Activated gamma-delta T cell (primary cell): Measurements from ENCODE around the gene MIA.
"Not testable (repeated sequence)": the region's sequence is repeated elsewhere in the genome, so short reads cannot be mapped to it uniquely, and the experiment has no call there.

Experiments used
- DNase-seq: peaks from one replicate; lab custom pipeline; 2025; lab: John Stamatoyannopoulos, UW

The MIA gene

DNA sequence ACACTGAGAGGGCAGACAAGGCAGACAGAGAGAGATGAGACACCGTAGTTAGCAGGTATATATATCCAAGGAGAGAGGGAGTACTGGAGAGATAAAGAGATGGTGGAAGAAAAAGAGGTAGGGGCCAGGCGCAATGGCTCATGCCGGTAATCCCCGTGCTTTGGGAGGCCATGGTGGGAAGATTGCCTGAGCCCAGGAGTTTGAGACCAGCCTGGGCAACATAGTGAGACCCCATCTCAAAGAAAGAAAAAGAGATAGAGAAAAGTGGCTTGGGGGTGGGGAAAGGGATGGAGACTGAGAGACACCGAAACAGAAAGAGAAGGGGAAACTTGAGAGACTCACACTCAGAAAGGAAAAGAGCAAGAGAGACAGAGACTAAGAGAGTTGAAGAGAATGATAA lies 5.3 kb downstream of the MIA start:
- no peak for DNase-seq

GRCh38 chr19:40781140-40781539 lies 5.8 kb downstream of the MIA start:
- no peak for DNase-seq

DNA sequence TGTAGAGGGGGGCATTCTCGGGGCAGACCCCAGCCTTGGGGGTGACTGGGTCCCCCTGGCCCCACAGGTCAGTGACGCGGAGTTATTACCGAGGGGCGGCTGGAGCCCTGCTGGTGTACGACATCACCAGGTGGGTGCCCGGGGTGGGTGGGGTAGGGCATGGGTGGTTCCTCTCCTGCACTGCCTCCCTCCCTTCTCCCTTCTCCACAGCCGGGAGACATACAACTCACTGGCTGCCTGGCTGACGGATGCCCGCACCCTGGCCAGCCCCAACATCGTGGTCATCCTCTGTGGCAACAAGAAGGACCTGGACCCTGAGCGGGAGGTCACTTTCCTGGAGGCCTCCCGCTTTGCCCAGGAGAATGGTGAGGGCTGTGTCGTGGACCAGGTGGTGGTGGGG lies 8.4 kb downstream of the MIA start:
- DNase-seq: no peak

- DNase-seq: not testable (repeated sequence)
These were observed 8.8 kb downstream of the MIA start for GRCh38 chr19:40784146-40784545.

DNA sequence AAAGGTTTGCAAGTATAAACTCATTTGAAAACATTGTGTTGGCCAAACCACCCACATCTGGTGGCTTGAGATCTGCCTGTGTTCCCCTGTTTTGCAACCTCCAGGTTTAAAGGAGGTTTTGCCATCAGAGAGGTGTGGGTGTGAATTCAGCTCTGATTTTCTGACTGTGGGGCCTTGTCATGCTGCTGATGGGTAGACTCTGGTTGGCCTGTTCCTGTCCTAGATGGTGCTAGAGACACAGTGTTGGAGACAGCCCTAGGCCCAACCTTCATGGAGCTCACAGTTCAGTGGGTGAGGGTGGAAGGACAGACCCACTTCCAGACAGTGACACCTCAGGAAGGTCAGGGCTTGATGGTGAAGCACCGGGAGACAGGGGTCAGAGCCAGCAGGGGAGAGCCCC lies 10.2 kb downstream of the MIA start:
- DNase-seq: no peak

DNA sequence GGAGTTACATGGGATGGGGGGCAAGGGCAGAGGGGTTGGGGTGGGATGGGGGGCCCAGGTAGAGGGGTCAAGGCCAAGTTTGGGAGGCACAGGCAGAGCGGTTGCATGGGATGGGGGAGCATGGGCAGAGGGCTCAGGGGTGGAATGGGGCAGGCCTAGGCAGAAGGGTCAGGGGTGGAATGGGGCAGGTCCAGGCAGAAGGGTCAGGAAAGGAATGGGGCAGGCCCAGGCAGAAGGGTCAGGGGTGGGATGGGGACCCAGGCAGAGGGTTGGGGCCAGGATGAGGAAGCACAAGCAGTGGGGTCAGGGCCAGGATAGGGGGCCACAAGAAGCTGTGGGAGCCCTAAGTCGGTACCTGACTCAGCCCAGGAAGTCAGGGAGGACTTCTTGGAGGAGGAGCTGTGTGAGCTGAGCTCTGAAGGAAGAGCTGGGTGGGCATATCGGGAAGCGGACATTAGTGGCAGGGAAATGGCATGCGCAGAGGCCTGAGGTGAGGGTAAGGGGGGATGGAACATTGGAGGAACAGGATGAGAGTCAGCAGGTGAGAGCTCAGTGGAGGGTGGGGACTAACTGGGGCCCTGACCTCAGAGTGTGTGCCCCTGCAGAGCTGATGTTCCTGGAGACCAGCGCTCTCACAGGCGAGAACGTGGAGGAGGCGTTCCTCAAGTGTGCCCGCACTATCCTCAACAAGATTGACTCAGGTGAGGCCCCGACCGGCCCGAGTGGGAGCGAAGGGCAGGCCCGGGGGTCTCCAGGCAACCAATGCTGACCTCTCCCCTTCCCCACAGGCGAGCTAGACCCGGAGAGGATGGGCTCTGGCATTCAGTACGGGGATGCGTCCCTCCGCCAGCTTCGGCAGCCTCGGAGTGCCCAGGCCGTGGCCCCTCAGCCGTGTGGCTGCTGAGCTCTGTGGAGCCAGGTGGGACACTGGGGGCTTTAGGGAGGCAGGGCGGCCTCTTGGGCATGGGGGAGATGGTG lies 11.0 kb downstream of the MIA start:
- no peak for DNase-seq

DNA sequence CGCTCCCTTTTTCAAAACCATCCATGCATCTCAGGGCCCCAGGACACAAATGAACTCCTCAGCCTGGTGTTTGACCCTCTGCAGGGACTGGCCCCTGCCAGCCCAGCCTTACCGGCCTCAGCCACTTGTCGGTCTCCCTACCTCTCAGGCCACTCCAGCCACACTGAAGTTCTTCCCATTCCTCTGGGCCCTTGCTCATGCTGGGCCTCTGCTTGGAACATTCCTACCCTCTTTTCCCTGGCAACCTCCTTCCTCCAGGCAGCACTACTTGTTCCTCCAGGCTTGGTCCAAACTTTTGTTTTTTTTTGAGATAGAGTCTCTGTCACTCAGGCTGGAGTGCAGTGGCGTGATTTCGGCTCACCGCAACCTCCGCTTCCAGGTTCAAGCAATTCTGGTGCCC lies 16.0 kb downstream of the MIA start:
- no peak for DNase-seq

DNA sequence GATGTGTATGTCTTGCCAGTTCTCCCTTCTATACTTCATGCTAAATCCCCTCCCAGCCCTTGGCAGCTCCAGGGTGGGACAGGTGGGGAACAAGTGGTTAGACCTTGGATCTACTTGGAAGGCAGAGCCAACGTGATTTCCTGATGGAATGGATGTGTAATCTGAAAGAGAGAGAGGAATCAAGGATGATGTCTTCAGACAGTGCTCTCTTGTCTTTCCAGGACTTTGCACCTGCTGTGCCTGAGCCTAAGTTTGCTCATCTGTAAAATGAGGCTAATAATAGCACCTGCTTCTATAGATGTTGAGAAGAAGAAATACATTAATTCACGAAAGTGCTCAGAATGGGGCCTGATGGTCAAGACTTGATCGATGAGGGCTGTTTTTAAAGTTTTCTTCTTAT lies 16.7 kb downstream of the MIA start:
- DNase-seq: no peak

- DNase-seq: no peak
These were observed 22.0 kb downstream of the MIA start for GRCh38 chr19:40797166-40797962.

- DNase-seq: peak; percentile 42
These were observed 22.8 kb downstream of the MIA start for GRCh38 chr19:40797963-40798682.

GRCh38 chr19:40798683-40799557 lies 23.6 kb downstream of the MIA start, which contains the start of gene EGLN2:
Gene EGLN2 (plus strand): TSS chr19:40799191. CDS start chr19:40800573, 1,382 bp downstream.
- DNase-seq: peak; percentile 100

- peak; percentile 33 for DNase-seq
These were observed 24.4 kb downstream of the MIA start for GRCh38 chr19:40799558-40800338.

DNA sequence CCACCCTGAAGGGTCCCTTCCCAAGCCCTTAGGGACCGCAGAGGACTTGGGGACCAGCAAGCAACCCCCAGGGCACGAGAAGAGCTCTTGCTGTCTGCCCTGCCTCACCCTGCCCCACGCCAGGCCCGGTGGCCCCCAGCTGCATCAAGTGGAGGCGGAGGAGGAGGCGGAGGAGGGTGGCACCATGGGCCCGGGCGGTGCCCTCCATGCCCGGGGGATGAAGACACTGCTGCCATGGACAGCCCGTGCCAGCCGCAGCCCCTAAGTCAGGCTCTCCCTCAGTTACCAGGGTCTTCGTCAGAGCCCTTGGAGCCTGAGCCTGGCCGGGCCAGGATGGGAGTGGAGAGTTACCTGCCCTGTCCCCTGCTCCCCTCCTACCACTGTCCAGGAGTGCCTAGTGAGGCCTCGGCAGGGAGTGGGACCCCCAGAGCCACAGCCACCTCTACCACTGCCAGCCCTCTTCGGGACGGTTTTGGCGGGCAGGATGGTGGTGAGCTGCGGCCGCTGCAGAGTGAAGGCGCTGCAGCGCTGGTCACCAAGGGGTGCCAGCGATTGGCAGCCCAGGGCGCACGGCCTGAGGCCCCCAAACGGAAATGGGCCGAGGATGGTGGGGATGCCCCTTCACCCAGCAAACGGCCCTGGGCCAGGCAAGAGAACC lies 25.1 kb downstream of the MIA start:
- DNase-seq: no peak

GRCh38 chr19:40800997-40801377 lies 25.7 kb downstream of the MIA start:
- peak; percentile 31 for DNase-seq

DNA sequence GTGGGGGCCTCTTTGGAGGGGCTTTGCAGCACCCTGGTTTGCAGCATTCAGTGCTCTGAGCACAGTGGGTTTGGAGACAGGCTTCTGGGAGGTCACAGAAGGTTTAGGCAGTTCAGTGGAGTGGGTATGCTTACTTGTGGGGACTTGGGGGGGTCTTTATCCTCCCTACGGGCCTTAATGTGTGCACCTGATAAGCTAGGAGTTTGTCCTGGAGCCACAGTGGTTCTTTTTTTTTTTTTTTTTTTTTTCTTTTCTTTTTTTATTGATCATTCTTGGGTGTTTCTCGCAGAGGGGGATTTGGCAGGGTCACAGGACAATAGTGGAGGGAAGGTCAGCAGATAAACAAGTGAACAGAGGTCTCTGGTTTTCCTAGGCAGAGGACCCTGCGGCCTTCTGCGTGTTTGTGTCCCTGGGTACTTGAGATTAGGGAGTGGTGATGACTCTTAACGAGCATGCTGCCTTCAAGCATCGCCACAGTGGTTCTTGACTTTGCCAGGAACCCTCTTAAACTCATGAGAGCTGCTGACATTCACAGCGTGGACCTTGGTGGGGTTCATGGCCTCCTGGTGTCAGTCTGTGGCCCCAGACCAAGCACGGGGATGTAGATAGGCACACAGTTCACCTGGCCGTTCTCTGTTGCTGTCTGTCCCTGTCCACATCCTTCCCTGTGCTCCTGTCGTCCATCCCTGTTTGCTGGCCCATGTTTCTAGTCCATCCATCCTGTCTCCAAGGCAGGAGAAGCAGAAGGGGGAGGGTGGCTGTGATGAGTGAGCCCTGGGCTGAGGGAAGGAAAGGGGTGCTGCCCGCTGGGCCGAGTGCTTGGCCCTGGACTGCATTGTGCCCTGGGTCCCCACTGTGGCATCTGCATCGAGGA lies 26.3 kb downstream of the MIA start:
- no peak for DNase-seq

GRCh38 chr19:40802300-40803169 lies 27.2 kb downstream of the MIA start:
- no peak for DNase-seq

DNA sequence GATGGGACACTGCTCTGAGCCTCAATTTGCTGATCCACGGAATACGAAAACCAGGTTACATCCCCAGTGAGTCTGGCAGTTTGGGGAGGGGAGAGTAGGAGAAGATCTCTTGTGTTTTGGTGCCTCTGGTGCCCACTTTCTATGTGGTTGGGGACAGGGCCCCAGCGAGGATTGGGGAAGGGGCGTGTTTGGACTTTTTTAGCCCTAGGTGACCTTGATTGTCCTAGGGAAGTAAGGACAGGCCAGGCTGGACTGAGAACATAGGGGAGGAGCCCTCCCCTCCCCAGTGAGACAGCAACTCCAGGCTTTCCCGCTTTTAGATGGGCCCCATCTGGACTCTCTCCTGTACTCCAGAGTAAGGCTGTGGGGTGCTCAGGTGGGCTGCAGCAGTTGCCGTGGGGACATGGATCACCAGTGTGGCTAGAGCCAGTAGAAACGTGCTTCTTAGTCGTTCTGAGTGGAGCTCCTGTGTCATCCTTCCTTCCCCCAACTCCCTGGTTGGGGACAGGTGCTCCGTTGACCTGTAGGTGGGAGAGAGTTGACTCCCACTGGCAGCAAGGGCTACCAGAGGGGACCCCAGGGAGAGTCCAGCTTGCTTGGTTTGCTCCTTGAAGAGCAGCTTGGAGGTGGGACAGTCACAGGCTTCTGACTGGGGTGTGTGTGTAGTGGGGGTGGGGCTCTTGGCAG lies 28.0 kb downstream of the MIA start:
- DNase-seq: no peak
